ENCODE data around the gene ABCG8.

ABCG8 gene

GRCh38 chr2:43927442-43927841, 88.7 kb downstream of the ABCG8 start:
- DNase-seq: no peak

GRCh38 chr2:43931293-43931692, 92.5 kb downstream of the ABCG8 start:
- DNase-seq: no peak
